ENCODE results near the gene ARHGAP22.

- TF ChIP-seq CTCF (IDR thresholded peaks at IDR 0.05) (no peak), EP300 (IDR thresholded peaks at IDR 0.05) (no peak), POLR2A (IDR thresholded peaks at IDR 0.05; ENCODE audit: low read depth) (no peak), POLR2AphosphoS5 (IDR thresholded peaks at IDR 0.05) (no peak)
Observed at GRCh38 chr10:48469516-48470020, 135.3 kb downstream of the ARHGAP22 start.
